22Rv1 (cell line): Measurements from ENCODE around the gene NRM.
"Not testable (repeated sequence)": the region's sequence is repeated elsewhere in the genome, so short reads cannot be mapped to it uniquely, and the experiment has no call there.

Source experiments
- H3K27ac ChIP-seq: fragments of 450-650 bp; 2 replicates; pipeline ENCODE4 v1.5.1; 2017
- CTCF ChIP-seq: fragments of 450-650 bp; IDR thresholded peaks from 2 replicates; pipeline ENCODE4 v1.5.1; 2017; ENCODE audit warnings: mild to moderate bottlenecking
- ZFX ChIP-seq: fragments of 450-650 bp; IDR thresholded peaks from 2 replicates; pipeline ENCODE4 v1.6.1; 2017; ENCODE audit warnings: antibody characterized with exemption, borderline replicate concordance

NRM gene

GRCh38 chr6:30679765-30680535, 10.8 kb downstream of the NRM start:
- no peak for TF ChIP-seq ZFX
- TF ChIP-seq CTCF, result no peak

GRCh38 chr6:30678964-30679726, 11.6 kb downstream of the NRM start:
- H3K27ac ChIP-seq, result no peak overlapping the region
- TF ChIP-seq ZFX (no peak), CTCF (peak; percentile 98)

More at GRCh38 chr6:30679765-30680535, 10.8 kb downstream of the NRM start:
- no peak overlapping the region for H3K27ac ChIP-seq

DNA sequence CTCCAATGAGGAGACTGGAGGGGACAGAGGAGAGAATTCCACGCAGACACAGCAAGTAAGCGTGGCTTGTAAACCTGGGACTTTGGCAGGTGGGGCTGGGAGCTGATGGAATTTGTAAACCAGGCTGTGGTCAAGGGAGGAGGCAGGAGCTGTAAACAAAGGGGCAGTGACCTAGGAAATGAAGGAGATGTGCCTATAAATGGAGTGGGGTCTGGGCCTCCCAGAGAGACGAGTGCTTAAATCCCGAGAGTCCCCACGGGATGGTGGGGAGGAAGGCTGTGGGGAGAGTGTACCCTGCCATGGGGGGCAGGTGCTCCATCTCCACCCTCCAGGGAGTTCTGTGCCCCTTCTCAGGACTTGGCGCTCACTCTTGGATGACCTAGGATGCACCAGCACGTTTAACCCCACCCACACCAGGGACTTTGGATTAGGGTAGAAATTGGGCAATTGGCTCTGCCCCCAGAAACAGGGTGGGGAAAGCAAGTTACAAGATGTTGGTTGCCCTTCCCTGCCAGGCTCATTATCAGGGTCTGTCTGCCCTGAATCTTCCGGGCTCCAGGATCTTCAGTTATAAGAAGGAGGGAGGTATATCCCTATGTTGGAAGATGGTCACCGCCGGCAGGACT, 14.0 kb downstream of the NRM start:
- H3K27ac ChIP-seq, result no peak overlapping the region
- no peak for TF ChIP-seq CTCF
- no peak for TF ChIP-seq ZFX

- H3K27ac ChIP-seq, result peak within 1 kb of the TSS; percentile 76
- TF ChIP-seq CTCF (peak; percentile 89), ZFX (no peak)
Observed at GRCh38 chr6:30672445-30673253, 18.1 kb downstream of the NRM start, which contains the start of gene DHX16. TSS of gene DHX16 (minus strand) at chr6:30673006. CDS start at chr6:30672841, 165 bp downstream.

DNA sequence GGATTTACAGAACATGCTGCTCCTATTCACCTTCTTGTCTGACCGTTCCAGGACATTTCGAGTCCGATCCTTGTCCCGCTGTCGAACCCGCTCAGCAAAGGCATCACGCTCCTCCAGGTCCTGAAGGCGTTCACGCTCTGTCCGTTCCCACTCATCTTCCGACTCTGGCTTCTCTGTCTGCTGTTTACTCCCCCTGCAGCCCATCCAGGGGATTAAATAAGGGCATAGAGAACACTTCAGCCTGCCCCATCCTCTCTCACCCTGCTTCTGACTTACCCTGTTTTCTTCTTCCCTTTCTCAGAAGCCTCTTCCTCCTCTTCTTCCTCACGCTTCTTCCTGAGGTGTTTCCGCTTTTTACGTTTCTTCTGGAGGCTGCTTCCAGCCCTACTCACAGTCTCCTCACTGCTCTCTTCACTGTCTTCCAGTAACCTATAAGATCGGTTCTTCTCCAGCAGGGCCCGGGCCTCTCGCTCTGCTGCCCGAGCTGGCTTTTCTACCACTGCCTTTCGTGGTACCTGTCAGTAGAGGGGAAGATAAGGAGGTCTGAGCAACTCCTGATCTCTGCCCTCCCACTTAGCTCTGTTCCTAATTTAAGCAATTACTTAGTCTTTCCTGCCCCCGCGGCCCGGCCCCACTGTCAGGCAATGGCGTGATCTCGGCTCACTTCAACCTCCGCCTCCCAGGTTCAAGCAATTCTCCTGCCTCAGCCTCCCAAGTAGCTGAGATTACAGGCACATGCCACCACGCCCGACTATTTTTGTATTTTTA, 19.8 kb downstream of the NRM start:
- no peak overlapping the region for H3K27ac ChIP-seq
- no peak for TF ChIP-seq CTCF
- no peak for TF ChIP-seq ZFX

GRCh38 chr6:30666300-30666699, 24.5 kb downstream of the NRM start:
- H3K27ac ChIP-seq, result not testable (repeated sequence)
